ENCODE measurements around the gene MFAP1. TPM values are rescaled to one million over a fixed set of nuclear protein-coding genes. Genes with fewer than 3 reads are reported as not detected.

Gene MFAP1
- total RNA-seq, 1 experiment from 2014 or later = 16.4 TPM

GRCh38 chr15:43763819-43764446, 60.6 kb downstream of the MFAP1 start:
- CTCF ChIA-PET = no interaction called here
- Mint-ChIP-seq H3K27me3 (ENCODE audit: unreplicated experiment) (no peaks in the 10 kb centered on the region), H3K9me3 (ENCODE audit: low read depth, unreplicated experiment) (no peaks in the 10 kb centered on the region), H3K4me1 (ENCODE audit: low read depth, unreplicated experiment) (no peaks in the 10 kb centered on the region), H3K36me3 (ENCODE audit: insufficient read depth, unreplicated experiment) (peaks cover 43% of the 10 kb centered on the region), H3K27ac (ENCODE audit: unreplicated experiment) (no peak overlapping the region), H3K4me3 (ENCODE audit: low read depth, unreplicated experiment) (no peak overlapping the region)
- TF ChIP-seq, protein P1, sequence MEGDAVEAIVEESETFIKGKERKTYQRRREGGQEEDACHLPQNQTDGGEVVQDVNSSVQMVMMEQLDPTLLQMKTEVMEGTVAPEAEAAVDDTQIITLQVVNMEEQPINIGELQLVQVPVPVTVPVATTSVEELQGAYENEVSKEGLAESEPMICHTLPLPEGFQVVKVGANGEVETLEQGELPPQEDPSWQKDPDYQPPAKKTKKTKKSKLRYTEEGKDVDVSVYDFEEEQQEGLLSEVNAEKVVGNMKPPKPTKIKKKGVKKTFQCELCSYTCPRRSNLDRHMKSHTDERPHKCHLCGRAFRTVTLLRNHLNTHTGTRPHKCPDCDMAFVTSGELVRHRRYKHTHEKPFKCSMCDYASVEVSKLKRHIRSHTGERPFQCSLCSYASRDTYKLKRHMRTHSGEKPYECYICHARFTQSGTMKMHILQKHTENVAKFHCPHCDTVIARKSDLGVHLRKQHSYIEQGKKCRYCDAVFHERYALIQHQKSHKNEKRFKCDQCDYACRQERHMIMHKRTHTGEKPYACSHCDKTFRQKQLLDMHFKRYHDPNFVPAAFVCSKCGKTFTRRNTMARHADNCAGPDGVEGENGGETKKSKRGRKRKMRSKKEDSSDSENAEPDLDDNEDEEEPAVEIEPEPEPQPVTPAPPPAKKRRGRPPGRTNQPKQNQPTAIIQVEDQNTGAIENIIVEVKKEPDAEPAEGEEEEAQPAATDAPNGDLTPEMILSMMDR (IDR thresholded peaks at IDR 0.05; ENCODE audit: unreplicated experiment) = no peak
- no peak for DNase-seq
- intact Hi-C loops (cut with micrococcal nuclease; ENCODE audit: unreplicated experiment) = no loop called here
- BruUV-seq (replicated peaks) = no TSS peak

DNA sequence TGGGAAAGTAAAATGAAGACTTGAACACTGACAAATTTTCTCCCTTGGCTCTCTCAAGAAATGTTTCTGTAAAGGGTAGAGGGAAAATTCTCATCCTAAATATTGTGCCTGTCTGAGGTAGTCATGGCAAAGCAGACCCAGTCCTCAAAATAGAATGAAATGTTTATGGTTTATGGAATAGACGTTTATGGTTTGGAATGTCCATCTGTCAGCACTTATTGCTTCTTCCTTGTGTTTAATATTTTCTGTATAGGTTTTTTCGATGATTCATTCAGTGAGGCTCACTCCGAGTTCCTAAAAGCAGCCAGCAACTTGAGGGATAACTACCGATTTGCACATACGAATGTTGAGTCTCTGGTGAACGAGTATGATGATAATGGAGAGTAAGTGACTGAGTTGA, 61.7 kb downstream of the MFAP1 start:
- H3K4me1 Mint-ChIP-seq (ENCODE audit: low read depth, unreplicated experiment) = no peaks in the 10 kb centered on the region
- peaks cover 33% of the 10 kb centered on the region for H3K36me3 Mint-ChIP-seq (ENCODE audit: insufficient read depth, unreplicated experiment)
- no peak overlapping the region for H3K4me3 Mint-ChIP-seq (ENCODE audit: low read depth, unreplicated experiment)
- H3K27me3 Mint-ChIP-seq (ENCODE audit: unreplicated experiment) = no peaks in the 10 kb centered on the region
- H3K9me3 Mint-ChIP-seq (ENCODE audit: low read depth, unreplicated experiment) = no peaks in the 10 kb centered on the region
- intact Hi-C loops (cut with micrococcal nuclease; ENCODE audit: unreplicated experiment) = no loop called here
- CTCF ChIA-PET = no interaction called here
- no peak overlapping the region for H3K27ac Mint-ChIP-seq (ENCODE audit: unreplicated experiment)
- TF ChIP-seq, protein P1 (IDR thresholded peaks at IDR 0.05; ENCODE audit: unreplicated experiment) = no peak
- BruUV-seq (replicated peaks) = no TSS peak
- DNase-seq = no peak

Small RNAs within 50 kb of the gene (microRNA-seq; reads per million reads assigned to microRNA genes)
- gene MIR1282 = not detected

Other genes starting within 250 kb of the MFAP1 start
- 28.1 and 29.4 TPM in 2 replicates for gene PPIP5K1, start 234.5 kb downstream of the MFAP1 start, total RNA-seq (2022)
- 2.0 and 5.4 TPM in 2 replicates for gene CKMT1B, start 230.7 kb downstream of the MFAP1 start, total RNA-seq (2022)
- 0.57 and 1.1 TPM in 2 replicates for gene STRC, start 205.9 kb downstream of the MFAP1 start, total RNA-seq (2022)
- gene CATSPER2, start 175.8 kb downstream of the MFAP1 start, total RNA-seq (2022) = 2.1 and 4.0 TPM in 2 replicates
- gene CKMT1A, start 130.8 kb downstream of the MFAP1 start, total RNA-seq (2022) = 0.66 and 1.2 TPM in 2 replicates
- 409 and 431 TPM in 2 replicates for gene PDIA3, start 78.3 kb downstream of the MFAP1 start, total RNA-seq (2022)
- 1.3 and 2.0 TPM in 2 replicates for gene ELL3, start 47.7 kb downstream of the MFAP1 start, total RNA-seq (2022)
- 331 and 358 TPM in 2 replicates for gene SERF2, start 32.4 kb downstream of the MFAP1 start, total RNA-seq (2022)
- 0.33 TPM in 1 of 2 replicates, not detected in the other for gene SERINC4, start 24.5 kb downstream of the MFAP1 start, total RNA-seq (2022)
- 15.8 and 17.4 TPM in 2 replicates for gene HYPK, start 24.1 kb downstream of the MFAP1 start, total RNA-seq (2022)
- gene WDR76, start 2.3 kb upstream of the MFAP1 start, total RNA-seq (2022) = 7.8 and 11.5 TPM in 2 replicates